Retinal pigment epithelial cell (primary cell): ENCODE measurements around the gene SEMA5A.

ENCODE experiments used
- DNase-seq: peaks from one replicate; pipeline ENCODE4 v3.0.0-alpha.2; 2010; ENCODE audit warnings: low read depth
- H3K4me3 ChIP-seq: 2 replicates; pipeline ENCODE4 v1.5.1; 2011; ENCODE audit warnings: mild to moderate bottlenecking, low read length, control low read depth, moderate library complexity
- TF ChIP-seq, protein P1 (sequence below): conservative IDR thresholded peaks from 2 replicates; pipeline ENCODE4 v1.5.1; 2011; ENCODE audit warnings: low read depth, low read length, control low read depth, inconsistent platforms

Gene SEMA5A

DNA sequence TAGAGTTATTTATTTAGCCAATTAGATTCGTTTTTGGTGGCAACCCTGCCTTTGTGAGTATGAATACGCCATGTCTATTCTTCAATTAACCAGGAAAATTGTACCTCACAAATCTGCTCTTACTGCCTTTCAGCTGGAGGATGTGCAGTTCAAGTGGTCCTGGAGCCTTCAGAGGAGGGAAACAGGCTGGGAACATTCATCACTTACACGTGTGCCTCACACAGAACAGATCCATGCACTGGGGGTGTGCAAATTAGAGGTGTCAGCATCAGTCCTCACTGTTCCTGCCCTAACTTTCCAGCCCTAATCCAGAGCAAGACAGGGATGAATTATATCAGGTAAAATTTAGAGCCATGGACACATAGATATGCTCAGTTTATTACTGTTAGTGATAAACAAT, 65.4 kb downstream of the SEMA5A start:
- no peak overlapping the region for H3K4me3 ChIP-seq
- no peak for DNase-seq
- TF ChIP-seq, protein P1, sequence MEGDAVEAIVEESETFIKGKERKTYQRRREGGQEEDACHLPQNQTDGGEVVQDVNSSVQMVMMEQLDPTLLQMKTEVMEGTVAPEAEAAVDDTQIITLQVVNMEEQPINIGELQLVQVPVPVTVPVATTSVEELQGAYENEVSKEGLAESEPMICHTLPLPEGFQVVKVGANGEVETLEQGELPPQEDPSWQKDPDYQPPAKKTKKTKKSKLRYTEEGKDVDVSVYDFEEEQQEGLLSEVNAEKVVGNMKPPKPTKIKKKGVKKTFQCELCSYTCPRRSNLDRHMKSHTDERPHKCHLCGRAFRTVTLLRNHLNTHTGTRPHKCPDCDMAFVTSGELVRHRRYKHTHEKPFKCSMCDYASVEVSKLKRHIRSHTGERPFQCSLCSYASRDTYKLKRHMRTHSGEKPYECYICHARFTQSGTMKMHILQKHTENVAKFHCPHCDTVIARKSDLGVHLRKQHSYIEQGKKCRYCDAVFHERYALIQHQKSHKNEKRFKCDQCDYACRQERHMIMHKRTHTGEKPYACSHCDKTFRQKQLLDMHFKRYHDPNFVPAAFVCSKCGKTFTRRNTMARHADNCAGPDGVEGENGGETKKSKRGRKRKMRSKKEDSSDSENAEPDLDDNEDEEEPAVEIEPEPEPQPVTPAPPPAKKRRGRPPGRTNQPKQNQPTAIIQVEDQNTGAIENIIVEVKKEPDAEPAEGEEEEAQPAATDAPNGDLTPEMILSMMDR: no peak

DNA sequence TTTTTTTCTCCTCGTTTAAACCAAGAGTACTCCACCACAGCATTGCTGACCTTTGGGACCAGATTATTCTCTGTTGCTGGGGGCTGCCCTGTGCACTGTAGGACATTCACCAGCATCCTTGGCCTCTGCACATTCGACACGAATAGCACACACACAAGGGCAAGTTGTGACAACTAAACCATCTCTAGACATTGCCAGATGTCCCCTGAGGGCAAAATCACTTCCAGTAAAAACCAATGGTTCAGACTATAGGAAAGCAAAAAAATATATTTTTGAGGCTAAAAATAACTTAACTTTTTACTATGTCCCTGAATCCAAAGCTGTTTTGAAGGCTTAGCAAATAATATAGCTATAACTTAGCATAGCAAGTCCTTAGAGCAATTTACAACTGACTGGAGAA, 65.9 kb downstream of the SEMA5A start:
- TF ChIP-seq, protein P1: no peak
- H3K4me3 ChIP-seq: no peak overlapping the region
- no peak for DNase-seq

DNA sequence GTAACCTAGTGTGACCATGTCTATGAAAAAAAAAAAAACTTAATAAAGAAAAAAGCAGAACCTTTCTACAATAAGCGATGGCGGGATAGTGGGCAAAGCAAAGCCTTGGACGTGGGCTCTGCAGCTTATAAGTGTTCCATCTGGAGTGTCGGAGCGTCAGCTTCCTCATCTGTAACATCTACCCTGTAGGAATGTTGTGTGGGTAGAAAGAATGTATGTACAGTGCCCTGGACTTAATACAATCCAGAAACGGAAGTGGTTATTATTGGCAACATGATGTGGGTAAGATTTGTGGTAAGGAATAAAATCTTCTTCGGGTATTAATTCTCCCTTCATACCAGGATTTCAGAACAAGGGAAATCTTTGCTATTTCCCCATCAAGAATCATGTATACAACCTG, 66.5 kb downstream of the SEMA5A start:
- TF ChIP-seq, protein P1: no peak

DNA sequence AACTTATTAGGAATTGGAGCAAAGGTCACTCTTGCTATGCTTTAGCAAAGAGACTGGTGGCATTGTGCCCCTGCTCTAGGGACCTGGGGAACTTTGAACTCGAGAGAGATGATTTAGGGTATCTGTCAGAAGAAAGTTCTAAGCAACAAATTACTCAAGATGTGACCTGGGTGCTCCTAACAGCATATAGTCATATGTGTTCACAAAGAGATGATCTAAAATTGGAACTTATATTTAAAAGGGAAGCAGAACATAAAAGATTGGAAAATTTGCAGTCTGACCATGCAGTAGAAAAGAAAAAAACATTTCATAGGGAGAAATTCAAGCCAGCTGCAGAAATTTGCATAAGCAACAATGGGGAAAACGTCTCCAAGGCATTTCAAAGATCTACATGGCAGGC, 68.3 kb downstream of the SEMA5A start:
- TF ChIP-seq, protein P1: no peak
- no peak for DNase-seq
- H3K4me3 ChIP-seq: no peak overlapping the region

More for the DNA sequence above, 66.5 kb downstream of the SEMA5A start:
- H3K4me3 ChIP-seq: no peak overlapping the region
- peak; percentile 23 for DNase-seq

DNA sequence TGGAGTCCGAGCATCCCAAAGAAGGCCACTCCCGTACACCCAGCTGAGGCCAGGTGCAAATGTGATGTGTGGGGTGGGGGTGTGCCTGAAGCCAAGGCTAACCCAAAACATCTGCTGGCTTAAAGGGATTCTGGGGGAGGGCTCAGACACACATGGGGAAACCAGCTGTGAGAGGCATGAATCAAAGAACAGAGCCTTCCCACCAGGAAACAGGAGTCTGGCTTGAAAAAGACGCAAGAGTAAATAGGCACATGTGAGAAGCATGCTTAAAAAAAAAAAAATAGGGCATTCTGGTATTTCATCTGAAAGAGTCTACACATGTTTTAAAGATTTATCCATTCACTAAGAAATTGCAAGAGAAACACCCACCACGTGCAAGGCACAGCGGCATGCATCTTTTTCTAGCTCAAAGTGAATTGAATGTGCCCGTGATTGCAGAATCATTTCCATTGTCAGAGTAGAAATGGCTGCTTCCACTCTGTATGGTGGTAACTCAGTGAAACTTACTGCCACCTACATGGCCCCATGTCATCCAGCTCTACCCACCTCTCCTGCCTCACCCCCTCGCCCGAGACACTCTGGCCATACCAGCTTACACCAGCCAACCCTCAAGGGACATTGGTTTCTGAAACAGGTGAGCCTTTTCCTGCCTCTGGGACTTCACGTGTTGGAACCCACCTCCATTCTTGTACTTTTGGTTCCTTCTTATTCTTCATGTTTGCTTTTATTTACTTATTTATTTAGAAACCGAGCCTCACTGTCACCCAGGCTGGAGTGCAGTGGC, 71.5 kb downstream of the SEMA5A start:
- no peak overlapping the region for H3K4me3 ChIP-seq
- TF ChIP-seq, protein P1: no peak
- no peak for DNase-seq

DNA sequence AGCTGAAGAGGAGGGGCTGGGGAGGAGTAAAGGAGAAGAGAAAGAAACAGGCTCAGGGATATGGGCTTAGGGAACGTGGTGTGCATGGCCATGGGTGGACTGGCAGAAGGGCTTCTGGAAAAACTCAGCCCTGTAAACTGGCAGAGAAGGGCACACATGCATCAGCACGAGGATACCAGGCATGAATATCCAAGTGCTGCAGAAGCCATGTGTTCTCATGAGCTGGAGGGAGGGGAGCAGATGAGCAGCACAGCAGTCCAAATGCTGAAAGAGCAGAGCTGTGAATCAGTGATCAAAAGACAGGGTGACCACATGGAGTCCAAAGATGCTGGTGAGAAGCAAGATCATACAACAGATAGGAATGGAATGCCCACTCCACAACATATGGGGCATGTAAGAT, 72.3 kb downstream of the SEMA5A start:
- H3K4me3 ChIP-seq: no peak overlapping the region
- DNase-seq: no peak
- TF ChIP-seq, protein P1: no peak

DNA sequence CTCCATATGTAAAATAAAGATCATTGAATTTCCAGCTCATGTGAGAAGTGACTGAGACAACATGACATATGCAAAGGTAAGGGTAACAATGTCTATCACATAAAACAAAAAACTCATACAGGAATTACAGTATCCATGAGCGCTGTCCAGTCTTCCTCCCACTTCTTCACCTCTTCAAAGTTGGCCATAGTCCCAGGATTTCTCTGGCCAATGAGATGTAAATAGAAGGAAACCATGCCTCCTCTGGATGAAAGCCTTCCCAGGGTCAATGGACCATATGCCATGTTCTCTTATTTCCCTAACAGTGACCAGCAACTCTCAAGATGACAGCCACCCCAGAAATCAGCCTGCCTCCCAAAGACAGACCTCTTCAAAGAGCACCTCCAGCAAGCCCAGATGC, 75.5 kb downstream of the SEMA5A start:
- TF ChIP-seq, protein P1: no peak
- DNase-seq: no peak
- H3K4me3 ChIP-seq: no peak overlapping the region
